Measurements from ENCODE around the gene ARG1. TPM values are rescaled to one million over a fixed set of nuclear protein-coding genes. Genes with fewer than 3 reads are reported as not detected.
"Not testable (repeated sequence)": the region's sequence is repeated elsewhere in the genome, so short reads cannot be mapped to it uniquely, and the experiment has no call there.

The ARG1 gene
- total RNA-seq (under 1 TPM in 2 of 6 donors, not detected in 4; 0.69 to 0.85 TPM), polyA plus RNA-seq (1 to 10 TPM; 1.2 to 2.0 TPM)

DNA sequence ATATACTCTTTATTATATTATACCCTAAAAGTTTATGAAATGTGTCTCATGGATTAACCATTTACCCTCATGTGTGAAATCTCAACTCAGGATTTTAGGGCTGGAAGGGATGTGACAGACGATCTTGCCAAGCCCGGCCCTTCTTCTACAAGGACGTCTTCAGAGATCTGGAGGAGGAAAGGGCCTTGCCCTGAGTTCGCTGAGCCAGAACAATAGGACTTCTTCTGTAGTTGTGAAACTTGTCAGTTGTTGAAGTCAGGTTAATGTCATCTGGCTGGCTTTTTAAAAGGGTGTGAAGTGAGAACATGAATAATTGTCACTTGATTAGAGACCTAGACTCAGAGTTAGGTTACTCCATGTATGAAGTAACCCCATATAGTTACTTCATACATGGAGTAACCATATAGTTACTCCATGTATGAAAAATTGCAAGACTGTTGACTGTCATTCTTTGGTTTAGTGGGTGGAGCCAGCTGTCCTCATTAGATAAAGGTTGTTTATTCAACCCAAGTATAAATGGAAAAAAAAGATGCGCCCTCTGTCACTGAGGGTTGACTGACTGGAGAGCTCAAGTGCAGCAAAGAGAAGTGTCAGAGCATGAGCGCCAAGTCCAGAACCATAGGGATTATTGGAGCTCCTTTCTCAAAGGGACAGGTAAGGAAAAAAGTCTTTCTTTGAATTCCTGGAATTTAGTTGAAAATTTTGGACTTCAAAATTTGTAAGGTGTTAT, at the start of gene ARG1:
ARG1 (plus strand) TSS at position 541 of the 730 bp plus-strand sequence; CDS start at position 598, 57 bp downstream.
- Histone ChIP-seq H3K27ac (no peak within 1 kb of the TSS), H3K4me3 (no peak within 1 kb of the TSS), H3K4me1 (no peaks in the 10 kb centered on the region), H3K27me3 (no peaks in the 10 kb centered on the region), H3K36me3 (no peaks in the 10 kb centered on the region), H3K9me3 (no peaks in the 10 kb centered on the region)
- FAIRE-seq = no peak
- TF ChIP-seq CTCF (IDR thresholded peaks at IDR 0.05) = no peak
- WGBS, 2 donors = 95% methylated on average over 6 of the region's 6 CpGs
- no peak for DNase-seq
- intact Hi-C loops (cut with DNase I) = no loop called here
- ATAC-seq = no peak

DNA sequence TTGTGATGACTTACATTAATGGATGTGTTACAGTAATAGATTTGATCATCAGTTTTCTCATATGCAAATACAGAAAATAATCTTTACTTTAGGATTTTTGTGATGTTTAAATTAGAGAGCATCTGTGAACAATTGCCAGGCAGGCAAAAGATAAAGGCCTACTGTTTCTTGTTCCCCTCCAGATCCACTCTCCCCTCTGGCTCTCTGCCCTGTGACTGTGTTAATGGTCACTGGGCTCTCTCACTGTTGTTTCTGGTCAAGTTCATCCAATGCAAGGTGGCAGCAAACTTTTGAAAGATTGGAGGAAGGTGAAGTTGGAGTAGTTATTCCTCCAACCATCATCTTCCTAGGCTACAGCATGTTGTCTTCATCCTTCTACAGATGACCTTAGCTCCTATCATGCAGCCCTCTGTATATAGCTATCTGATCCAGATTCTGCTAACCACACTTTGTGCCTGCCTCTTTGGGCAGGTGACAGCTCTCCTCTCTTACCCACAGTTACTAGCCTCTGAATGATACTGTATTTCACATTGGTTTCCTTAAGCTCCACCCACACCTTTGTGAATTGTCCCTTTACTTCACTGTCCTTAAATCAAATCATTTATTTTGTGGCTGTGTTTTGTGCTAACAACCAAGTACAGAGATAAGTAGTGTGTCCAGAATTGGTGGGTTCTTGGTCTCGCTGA, 48.9 kb upstream of the ARG1 start:
- DNase-seq (no peak), ATAC-seq (no peak), FAIRE-seq (no peak)
- Histone ChIP-seq H3K4me1 (no peaks in the 10 kb centered on the region), H3K4me3 (no peak overlapping the region), H3K27ac (no peak overlapping the region), H3K9me3 (no peaks in the 10 kb centered on the region), H3K36me3 (no peaks in the 10 kb centered on the region), H3K27me3 (no peaks in the 10 kb centered on the region)
- intact Hi-C loops (cut with DNase I) = no loop called here
- no peak for TF ChIP-seq CTCF (IDR thresholded peaks at IDR 0.05)
- 84 to 100% methylated on average over 1 of the region's 1 CpG for whole genome bisulfite sequencing, 2 donors

GRCh38 chr6:131524695-131525336, 48.2 kb upstream of the ARG1 start:
- no peak for ATAC-seq
- no peaks in the 10 kb centered on the region for H3K9me3 ChIP-seq
- no peak for TF ChIP-seq CTCF (IDR thresholded peaks at IDR 0.05)
- H3K4me3 ChIP-seq = no peak overlapping the region
- DNase-seq = no peak
- H3K36me3 ChIP-seq = no peaks in the 10 kb centered on the region
- FAIRE-seq = no peak
- intact Hi-C loops (cut with DNase I) = no loop called here
- 86 to 89% methylated on average over 25 of the region's 25 CpGs for WGBS, 2 donors
- H3K27me3 ChIP-seq = no peaks in the 10 kb centered on the region
- no peaks in the 10 kb centered on the region for H3K4me1 ChIP-seq
- no peak overlapping the region for H3K27ac ChIP-seq

GRCh38 chr6:131530936-131531335, 42.1 kb upstream of the ARG1 start:
- H3K9me3 ChIP-seq, H3K36me3 ChIP-seq, H3K4me3 ChIP-seq, DNase-seq, H3K4me1 ChIP-seq, H3K27me3 ChIP-seq, H3K27ac ChIP-seq, ATAC-seq, FAIRE-seq: not testable (repeated sequence)
- 78 to 89% methylated on average over 5 of the region's 5 CpGs for WGBS, 2 donors
- intact Hi-C loops (cut with DNase I) = loop anchor here in 1 of 3 donors (10.0 kb wide), 1 partner anchor 646 kb away; no protein-coding TSS in a partner anchor

- H3K9me3 ChIP-seq, H3K4me1 ChIP-seq, H3K36me3 ChIP-seq, DNase-seq, FAIRE-seq, H3K27ac ChIP-seq, ATAC-seq, H3K4me3 ChIP-seq, H3K27me3 ChIP-seq: not testable (repeated sequence)
- 68 to 78% methylated on average over 12 of the region's 12 CpGs for WGBS, 2 donors
- intact Hi-C loops (cut with DNase I) = loop anchor here in 1 of 3 donors (10.0 kb wide), 1 partner anchor 647 kb away; no protein-coding TSS in a partner anchor
These were observed 41.3 kb upstream of the ARG1 start for GRCh38 chr6:131531681-131532080.
